ENCODE data around the gene B3GALNT2.

DNA sequence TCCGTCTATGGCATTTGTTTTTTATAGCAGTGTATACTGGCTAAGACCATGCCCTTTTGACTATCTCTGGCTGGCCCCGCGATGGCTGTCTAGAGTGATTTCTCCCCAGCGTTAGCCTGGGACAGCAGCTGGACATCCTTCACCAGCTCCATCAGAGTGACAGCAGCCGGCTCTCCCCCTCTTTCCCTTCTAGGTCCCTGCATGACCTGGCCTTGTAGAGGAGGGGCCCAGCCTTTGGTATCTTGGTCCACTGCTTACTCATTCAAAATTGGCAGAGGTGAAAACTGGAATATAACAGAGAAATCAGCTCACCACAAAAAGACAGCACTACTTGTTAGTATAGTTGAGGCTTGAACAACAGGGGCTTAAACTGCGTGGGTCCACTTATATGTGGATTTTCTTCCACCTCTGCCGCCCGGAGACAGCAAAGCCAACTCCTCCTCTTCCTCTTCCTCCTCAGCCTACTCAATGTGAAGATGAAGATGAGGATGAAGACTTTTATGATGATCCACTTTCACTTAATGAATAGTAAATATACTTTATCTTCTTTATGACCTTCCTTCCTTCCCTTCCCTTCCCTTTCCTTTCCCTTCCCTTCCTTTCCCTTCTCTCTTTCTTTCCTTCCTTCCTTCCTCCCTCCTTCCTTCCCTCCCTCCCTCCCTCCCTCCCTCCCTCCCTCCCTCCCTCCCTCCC, 29.4 kb upstream of the B3GALNT2 start:
- TF ChIP-seq, protein P1, sequence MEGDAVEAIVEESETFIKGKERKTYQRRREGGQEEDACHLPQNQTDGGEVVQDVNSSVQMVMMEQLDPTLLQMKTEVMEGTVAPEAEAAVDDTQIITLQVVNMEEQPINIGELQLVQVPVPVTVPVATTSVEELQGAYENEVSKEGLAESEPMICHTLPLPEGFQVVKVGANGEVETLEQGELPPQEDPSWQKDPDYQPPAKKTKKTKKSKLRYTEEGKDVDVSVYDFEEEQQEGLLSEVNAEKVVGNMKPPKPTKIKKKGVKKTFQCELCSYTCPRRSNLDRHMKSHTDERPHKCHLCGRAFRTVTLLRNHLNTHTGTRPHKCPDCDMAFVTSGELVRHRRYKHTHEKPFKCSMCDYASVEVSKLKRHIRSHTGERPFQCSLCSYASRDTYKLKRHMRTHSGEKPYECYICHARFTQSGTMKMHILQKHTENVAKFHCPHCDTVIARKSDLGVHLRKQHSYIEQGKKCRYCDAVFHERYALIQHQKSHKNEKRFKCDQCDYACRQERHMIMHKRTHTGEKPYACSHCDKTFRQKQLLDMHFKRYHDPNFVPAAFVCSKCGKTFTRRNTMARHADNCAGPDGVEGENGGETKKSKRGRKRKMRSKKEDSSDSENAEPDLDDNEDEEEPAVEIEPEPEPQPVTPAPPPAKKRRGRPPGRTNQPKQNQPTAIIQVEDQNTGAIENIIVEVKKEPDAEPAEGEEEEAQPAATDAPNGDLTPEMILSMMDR (conservative IDR thresholded peaks at IDR 0.05; ENCODE audit: low read length), result no peak
- TF ChIP-seq EZH2phosphoT487 (IDR thresholded peaks at IDR 0.05; ENCODE audit: borderline replicate concordance), result no peak

Measured in Loucy (cell line).